Transverse colon (tissue), 4 donors: Measurements from ENCODE around the gene EIF5B. TPM values are rescaled to one million over a fixed set of nuclear protein-coding genes. Genes with fewer than 3 reads are reported as not detected.

Experiments
- DNase-seq: peaks from one replicate; pipeline ENCODE4 v3.0.0-alpha.2; 2019
- H3K27ac ChIP-seq, 4 donors: fragments of 200-600 bp; sonication (generic); 2 replicates each; pipeline ENCODE4 v1.5.1; 2016 to 2018; ENCODE audit warnings: inconsistent platforms in 4 of 4
- H3K27me3 ChIP-seq: fragments of 200-600 bp; sonication (generic); 2 replicates; pipeline ENCODE4 v1.5.1; 2017; ENCODE audit warnings: inconsistent platforms
- H3K36me3 ChIP-seq, 4 donors: fragments of 200-600 bp; sonication (generic); 2 replicates each; pipeline ENCODE4 v1.5.1; 2017 to 2019; ENCODE audit warnings: inconsistent platforms in 4 of 4
- H3K4me1 ChIP-seq, 4 donors: fragments of 200-600 bp; sonication (generic); 2 replicates each; pipeline ENCODE4 v1.5.1; 2017 to 2020; ENCODE audit warnings: inconsistent platforms in 4 of 4
- H3K4me3 ChIP-seq, 4 donors: fragments of 200-600 bp; sonication (generic); 1 replicate in 1 of 4; 2 replicates in 3 of 4; pipeline versions ENCODE4 v1.5.1 to v1.6.1; 2017 to 2019; ENCODE audit warnings: inconsistent platforms in 4 of 4
- H3K9me3 ChIP-seq, 2 donors: fragments of 200-600 bp; sonication (generic); 2 replicates each; pipeline ENCODE4 v1.5.1; 2017 to 2019; ENCODE audit warnings: inconsistent platforms in 2 of 2
- EP300 ChIP-seq: sonication (generic); formaldehyde crosslinking; IDR thresholded peaks from one replicate; pipeline ENCODE4 v1.6.1; 2017; ENCODE audit warnings: antibody characterized with exemption, low read depth
- POLR2A ChIP-seq: fragments of 450-650 bp; IDR thresholded peaks from one replicate; pipeline ENCODE4 v1.6.1; 2016; ENCODE audit warnings: antibody characterized with exemption, mild to moderate bottlenecking, moderate library complexity
- POLR2AphosphoS5 ChIP-seq, 3 donors: sonication (generic); formaldehyde crosslinking; IDR thresholded peaks; one replicate each; pipeline ENCODE4 v1.6.1; 2016; ENCODE audit warnings: antibody characterized with exemption in 3 of 3
- WGBS, 2 donors: methylation state at CpG; one replicate each; pipeline ENCODE4 v1.1.5; 2018; ENCODE audit warnings: low coverage in 1 of 2; 5-methylcytosine and 5-hydroxymethylcytosine counted together
- in situ Hi-C, 4 donors: fragments of 200-750 bp; cut with MboI; loops; one replicate each; pipeline versions ENCODE4 v1.15.0 to v1.15.1; 2017; ENCODE audit warnings: low sequenced_read_pairs in 3 of 4, low pct_ligation_motif_present in 1 of 4, low pct_unique_long_range_greater_than_20kb in 1 of 4
- intact Hi-C: fragments of 100-400 bp; cut with DNase I; formaldehyde crosslinking; loops from one replicate; pipeline ENCODE4 v1.15.1; 2023; ENCODE audit warnings: low total_unique reads
- total RNA-seq, 4 donors: library from RNA; depleted of rRNA; stranded (reverse); fragments of >200 nt; gene quantifications; one replicate each; pipeline ENCODE4 v1.1.0, GENCODE V29; 2016
- TF ChIP-seq, protein P1 (sequence below), 5 experiments: fragments of 200-600 bp in 3 of 5; fragments of 450-650 bp in 2 of 5; sonication (generic) in 3 of 5; IDR thresholded peaks; 1 replicate in 2 of 5; 2 replicates in 3 of 5; pipeline ENCODE4 v1.5.1; 2016 to 2017; ENCODE audit warnings: antibody characterized with exemption in 5 of 5, inconsistent platforms in 3 of 5, mild to moderate bottlenecking in 2 of 5, moderate library complexity in 1 of 5

EIF5B gene
- total RNA-seq, 4 donors from 2014 or later: 13.1 to 32.6 (median 20.6) TPM

- WGBS, 2 donors: 88 to 94% methylated on average over 6 of the region's 6 CpGs
- intact Hi-C loops (no loop called here), in situ Hi-C loops (no loop called here)
- no peak for DNase-seq
- no peak for TF ChIP-seq POLR2A
- TF ChIP-seq EP300: no peak
- TF ChIP-seq, protein P1, sequence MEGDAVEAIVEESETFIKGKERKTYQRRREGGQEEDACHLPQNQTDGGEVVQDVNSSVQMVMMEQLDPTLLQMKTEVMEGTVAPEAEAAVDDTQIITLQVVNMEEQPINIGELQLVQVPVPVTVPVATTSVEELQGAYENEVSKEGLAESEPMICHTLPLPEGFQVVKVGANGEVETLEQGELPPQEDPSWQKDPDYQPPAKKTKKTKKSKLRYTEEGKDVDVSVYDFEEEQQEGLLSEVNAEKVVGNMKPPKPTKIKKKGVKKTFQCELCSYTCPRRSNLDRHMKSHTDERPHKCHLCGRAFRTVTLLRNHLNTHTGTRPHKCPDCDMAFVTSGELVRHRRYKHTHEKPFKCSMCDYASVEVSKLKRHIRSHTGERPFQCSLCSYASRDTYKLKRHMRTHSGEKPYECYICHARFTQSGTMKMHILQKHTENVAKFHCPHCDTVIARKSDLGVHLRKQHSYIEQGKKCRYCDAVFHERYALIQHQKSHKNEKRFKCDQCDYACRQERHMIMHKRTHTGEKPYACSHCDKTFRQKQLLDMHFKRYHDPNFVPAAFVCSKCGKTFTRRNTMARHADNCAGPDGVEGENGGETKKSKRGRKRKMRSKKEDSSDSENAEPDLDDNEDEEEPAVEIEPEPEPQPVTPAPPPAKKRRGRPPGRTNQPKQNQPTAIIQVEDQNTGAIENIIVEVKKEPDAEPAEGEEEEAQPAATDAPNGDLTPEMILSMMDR (IDR thresholded peaks at IDR 0.05): no peak
- no peak for TF ChIP-seq POLR2AphosphoS5 (IDR thresholded peaks at IDR 0.05)
- Histone ChIP-seq H3K9me3 (no peaks in the 10 kb centered on the region), H3K4me1 (no peaks in the 10 kb centered on the region), H3K27me3 (no peaks in the 10 kb centered on the region), H3K4me3 (no peak overlapping the region), H3K27ac (no peak overlapping the region), H3K36me3 (peaks cover 0 to 40% (median 22%) of the 10 kb centered on the region in 4 donors)
Measured at GRCh38 chr2:99406137-99406536, 68.9 kb downstream of the EIF5B start.

DNA sequence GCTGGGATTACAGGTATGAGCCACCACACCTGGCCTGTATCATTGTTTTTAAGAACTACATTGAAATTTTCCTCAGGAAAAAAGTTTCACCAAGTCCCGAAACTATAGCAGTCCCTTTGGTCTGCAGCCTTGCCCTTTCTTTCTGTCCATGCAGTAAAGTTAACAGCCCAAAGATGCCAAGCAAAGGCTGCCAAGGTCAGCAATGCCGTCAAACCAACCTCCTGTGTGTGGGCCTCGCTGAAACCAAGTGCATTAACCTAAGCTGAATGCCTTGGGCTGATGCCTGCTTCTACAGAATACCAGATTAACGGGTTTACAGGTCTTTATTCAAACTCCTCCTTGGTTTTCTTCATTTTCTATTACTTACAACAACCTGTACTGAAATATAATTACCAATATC lies 73.1 kb downstream of the EIF5B start:
- intact Hi-C loops: no loop called here
- H3K36me3 ChIP-seq: peaks cover 0 to 39% (median 12%) of the 10 kb centered on the region in 4 donors
- no peak overlapping the region for H3K4me3 ChIP-seq
- TF ChIP-seq EP300: no peak
- TF ChIP-seq, protein P1 (IDR thresholded peaks at IDR 0.05): no peak
- no peak for TF ChIP-seq POLR2A
- no peak for TF ChIP-seq POLR2AphosphoS5 (IDR thresholded peaks at IDR 0.05)
- no peaks in the 10 kb centered on the region for H3K27me3 ChIP-seq
- no peaks in the 10 kb centered on the region for H3K9me3 ChIP-seq
- no peak for DNase-seq
- WGBS, 2 donors: 91 to 92% methylated on average over 3 to 4 of the region's 4 CpGs
- H3K27ac ChIP-seq: no peak overlapping the region
- in situ Hi-C loops: no loop called here
- H3K4me1 ChIP-seq: no peaks in the 10 kb centered on the region

DNA sequence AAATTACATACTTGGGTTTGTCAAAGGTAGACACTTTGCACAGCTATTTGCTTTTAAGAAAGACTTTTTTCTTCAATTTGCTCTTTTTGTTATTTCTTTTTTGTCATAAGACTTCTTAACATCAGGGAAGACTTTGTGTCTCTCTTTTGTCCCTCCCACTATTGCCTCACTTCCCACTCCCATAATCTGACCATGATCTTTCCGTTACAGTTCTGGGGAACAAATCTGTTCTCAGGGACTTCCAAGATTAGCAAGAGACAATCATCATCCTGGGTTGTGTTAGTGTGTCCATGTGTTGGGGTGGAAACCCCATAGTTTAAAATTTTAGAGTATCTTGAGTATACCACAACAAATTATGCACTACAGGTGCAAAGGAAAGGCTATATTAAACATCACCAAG lies 77.4 kb downstream of the EIF5B start:
- WGBS, 2 donors: 90 to 91% methylated on average over 1 of the region's 1 CpG
- intact Hi-C loops (no loop called here), in situ Hi-C loops (no loop called here)
- Histone ChIP-seq H3K4me3 (no peak overlapping the region), H3K9me3 (no peaks in the 10 kb centered on the region), H3K36me3 (peaks cover 0 to 65% (median 15%) of the 10 kb centered on the region in 4 donors), H3K27me3 (no peaks in the 10 kb centered on the region), H3K4me1 (no peaks in the 10 kb centered on the region), H3K27ac (no peak overlapping the region)
- no peak for DNase-seq
- TF ChIP-seq POLR2AphosphoS5 (IDR thresholded peaks at IDR 0.05): no peak
- TF ChIP-seq EP300: no peak
- TF ChIP-seq, protein P1 (IDR thresholded peaks at IDR 0.05): no peak
- TF ChIP-seq POLR2A: no peak

DNA sequence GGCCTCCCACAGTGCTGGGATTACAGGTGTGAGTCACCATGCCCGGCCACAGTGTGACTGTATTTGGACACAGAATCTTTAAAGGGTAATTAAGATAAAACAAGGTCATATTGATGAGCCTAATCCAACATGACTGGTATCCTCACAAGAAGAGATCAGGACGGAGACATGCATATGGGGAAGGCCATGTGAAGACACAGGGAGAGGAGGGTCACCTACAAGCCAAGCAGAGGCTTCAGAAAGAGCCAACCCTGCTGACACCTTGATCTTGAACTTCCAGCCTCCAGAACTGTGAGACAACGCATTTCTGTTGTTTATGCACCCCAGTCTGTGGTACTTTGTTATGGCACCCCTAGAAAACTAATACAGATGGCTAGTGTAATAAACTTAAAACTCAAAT lies 80.2 kb downstream of the EIF5B start:
- in situ Hi-C loops (no loop called here), intact Hi-C loops (loop anchor here (5.0 kb wide), 1 partner anchor 1090 kb away; no protein-coding TSS in a partner anchor)
- no peaks in the 10 kb centered on the region for H3K9me3 ChIP-seq
- peaks cover 0 to 57% (median 8%) of the 10 kb centered on the region in 4 donors for H3K36me3 ChIP-seq
- H3K27ac ChIP-seq: no peak overlapping the region
- H3K4me3 ChIP-seq: no peak overlapping the region
- 90 to 100% methylated on average over 2 to 3 of the region's 3 CpGs for WGBS, 2 donors
- TF ChIP-seq EP300 (no peak), POLR2AphosphoS5 (IDR thresholded peaks at IDR 0.05) (no peak), POLR2A (no peak)
- TF ChIP-seq, protein P1 (IDR thresholded peaks at IDR 0.05): no peak
- no peaks in the 10 kb centered on the region for H3K4me1 ChIP-seq
- no peak for DNase-seq
- H3K27me3 ChIP-seq: no peaks in the 10 kb centered on the region
